Liver (tissue), 3 donors: Measurements from ENCODE around the gene SLC9A1.

Experiments
- ATF3 ChIP-seq: IDR thresholded peaks from 2 replicates; pipeline ENCODE4 v1.6.1; 2016; ENCODE audit warnings: antibody characterized with exemption
- TF ChIP-seq, protein P1 (sequence below): fragments of 150-350 bp; IDR thresholded peaks from 2 replicates; pipeline ENCODE4 v1.5.1; 2017; ENCODE audit warnings: improper control_type of control experiment, low read depth, low read length; ENCODE audit not compliant: missing input control
- donor health status: healthy.
- donor health status: healthy.

- no peak for TF ChIP-seq ATF3
- TF ChIP-seq, protein P1, sequence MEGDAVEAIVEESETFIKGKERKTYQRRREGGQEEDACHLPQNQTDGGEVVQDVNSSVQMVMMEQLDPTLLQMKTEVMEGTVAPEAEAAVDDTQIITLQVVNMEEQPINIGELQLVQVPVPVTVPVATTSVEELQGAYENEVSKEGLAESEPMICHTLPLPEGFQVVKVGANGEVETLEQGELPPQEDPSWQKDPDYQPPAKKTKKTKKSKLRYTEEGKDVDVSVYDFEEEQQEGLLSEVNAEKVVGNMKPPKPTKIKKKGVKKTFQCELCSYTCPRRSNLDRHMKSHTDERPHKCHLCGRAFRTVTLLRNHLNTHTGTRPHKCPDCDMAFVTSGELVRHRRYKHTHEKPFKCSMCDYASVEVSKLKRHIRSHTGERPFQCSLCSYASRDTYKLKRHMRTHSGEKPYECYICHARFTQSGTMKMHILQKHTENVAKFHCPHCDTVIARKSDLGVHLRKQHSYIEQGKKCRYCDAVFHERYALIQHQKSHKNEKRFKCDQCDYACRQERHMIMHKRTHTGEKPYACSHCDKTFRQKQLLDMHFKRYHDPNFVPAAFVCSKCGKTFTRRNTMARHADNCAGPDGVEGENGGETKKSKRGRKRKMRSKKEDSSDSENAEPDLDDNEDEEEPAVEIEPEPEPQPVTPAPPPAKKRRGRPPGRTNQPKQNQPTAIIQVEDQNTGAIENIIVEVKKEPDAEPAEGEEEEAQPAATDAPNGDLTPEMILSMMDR = no peak
These were observed 9.0 kb downstream of the SLC9A1 start for GRCh38 chr1:27145934-27146354.
